ENCODE measurements around the gene MYOF. TPM values are rescaled to one million over a fixed set of nuclear protein-coding genes. Genes with fewer than 3 reads are reported as not detected.

Gene MYOF
- total RNA-seq, 4 donors from 2014 or later: 61.1 to 123 (median 99.6) TPM

- peaks cover 0 to 90% (median 7%) of the 10 kb centered on the region in 3 donors for H3K36me3 ChIP-seq
These were observed 75.6 kb downstream of the MYOF start for GRCh38 chr10:93406364-93407145.

GRCh38 chr10:93404048-93404354 is 78.1 kb downstream of the MYOF start:
- Histone ChIP-seq H3K27me3 (no peaks in the 10 kb centered on the region), H3K4me3 (no peak overlapping the region), H3K4me1 (peaks cover 0 to 9% (median 6%) of the 10 kb centered on the region in 3 donors), H3K36me3 (peaks cover 0 to 96% (median 7%) of the 10 kb centered on the region in 3 donors), H3K9me3 (no peaks in the 10 kb centered on the region), H3K27ac (no peak overlapping the region)
- intact Hi-C loops (cut with DNase I): no loop called here
- TF ChIP-seq CTCF (IDR thresholded peaks at IDR 0.05) (no peak), POLR2A (IDR thresholded peaks at IDR 0.05) (no peak)
- 64 to 71% methylated on average over 3 of the region's 3 CpGs for WGBS, 2 donors
- DNase-seq: no peak

More at GRCh38 chr10:93406364-93407145, 75.6 kb downstream of the MYOF start:
- H3K27ac ChIP-seq: peak overlapping the region; percentile 41 to 62 (median 50)
- intact Hi-C loops (cut with DNase I): no loop called here
- 33 to 40% methylated on average over 10 to 11 of the region's 11 CpGs for WGBS, 2 donors
- H3K9me3 ChIP-seq: no peaks in the 10 kb centered on the region
- DNase-seq: no peak
- no peak for TF ChIP-seq POLR2A (IDR thresholded peaks at IDR 0.05)
- no peak for TF ChIP-seq CTCF (IDR thresholded peaks at IDR 0.05)
- H3K4me3 ChIP-seq: no peak overlapping the region
- no peaks in the 10 kb centered on the region for H3K27me3 ChIP-seq
- H3K4me1 ChIP-seq: peaks cover 0 to 9% (median 6%) of the 10 kb centered on the region in 3 donors

GRCh38 chr10:93403152-93404047 is 78.7 kb downstream of the MYOF start:
- Histone ChIP-seq H3K36me3 (peaks cover 0 to 96% (median 8%) of the 10 kb centered on the region in 3 donors), H3K9me3 (no peaks in the 10 kb centered on the region), H3K27ac (peak overlapping the region in 1 of 4 donors; percentile 18), H3K4me1 (peaks cover 0 to 9% (median 6%) of the 10 kb centered on the region in 3 donors), H3K4me3 (no peak overlapping the region), H3K27me3 (no peaks in the 10 kb centered on the region)
- 60 to 80% methylated on average over 1 of the region's 1 CpG for WGBS, 2 donors
- DNase-seq: no peak
- TF ChIP-seq CTCF (IDR thresholded peaks at IDR 0.05): no peak
- TF ChIP-seq POLR2A (IDR thresholded peaks at IDR 0.05): no peak
- intact Hi-C loops (cut with DNase I): no loop called here

GRCh38 chr10:93402192-93402591 is 79.9 kb downstream of the MYOF start:
- Histone ChIP-seq H3K4me3 (no peak overlapping the region), H3K27me3 (no peaks in the 10 kb centered on the region), H3K4me1 (peaks cover 0 to 9% (median 6%) of the 10 kb centered on the region in 3 donors), H3K27ac (no peak overlapping the region), H3K36me3 (peaks cover 0 to 98% (median 12%) of the 10 kb centered on the region in 3 donors), H3K9me3 (no peaks in the 10 kb centered on the region)
- DNase-seq: no peak
- 63 to 70% methylated on average over 6 of the region's 6 CpGs for WGBS, 2 donors
- TF ChIP-seq POLR2A (IDR thresholded peaks at IDR 0.05) (no peak), CTCF (IDR thresholded peaks at IDR 0.05) (no peak)
- intact Hi-C loops (cut with DNase I): no loop called here

GRCh38 chr10:93398528-93398927 is 83.6 kb downstream of the MYOF start:
- intact Hi-C loops (cut with DNase I): no loop called here
- H3K4me3 ChIP-seq: no peak overlapping the region
- no peaks in the 10 kb centered on the region for H3K9me3 ChIP-seq
- TF ChIP-seq CTCF (IDR thresholded peaks at IDR 0.05): no peak
- TF ChIP-seq POLR2A (IDR thresholded peaks at IDR 0.05): no peak
- DNase-seq: no peak
- no peak overlapping the region for H3K27ac ChIP-seq
- H3K36me3 ChIP-seq: peaks cover 0 to 100% (median 17%) of the 10 kb centered on the region in 3 donors
- 69 to 70% methylated on average over 3 of the region's 3 CpGs for WGBS, 2 donors
- no peaks in the 10 kb centered on the region for H3K4me1 ChIP-seq
- no peaks in the 10 kb centered on the region for H3K27me3 ChIP-seq
